Activated T-helper 2 cell treated with anti-CD3 and anti-CD28 coated beads, Interferon-gamma antibody, Interleukin-2, Interleukin-4, amounts not matched to agents 10 μg/mL and 5 μg/mL and 100 μg/mL, durations not matched to agents 14 hours and 24 hours and 36 hours (primary cell): ENCODE data around the gene HOXD1. TPM values are rescaled to one million over a fixed set of nuclear protein-coding genes. Genes with fewer than 3 reads are reported as not detected.

Experiments used
- DNase-seq: peaks from one replicate; pipeline ENCODE4 v3.0.0; 2021; ENCODE audit warnings: low spot score
- H3K27ac Mint-ChIP-seq: one replicate; pipeline ENCODE4 v1.8.0; 2021; ENCODE audit warnings: mixed read lengths
- H3K27me3 Mint-ChIP-seq: one replicate; pipeline ENCODE4 v1.8.0; 2021; ENCODE audit warnings: low read depth, mixed read lengths
- H3K36me3 Mint-ChIP-seq: one replicate; pipeline ENCODE4 v1.8.0; 2021; ENCODE audit warnings: low read depth, mixed read lengths
- H3K4me1 Mint-ChIP-seq: one replicate; pipeline ENCODE4 v1.8.0; 2021; ENCODE audit warnings: low read depth, mixed read lengths
- H3K4me3 Mint-ChIP-seq: one replicate; pipeline ENCODE4 v1.8.0; 2021; ENCODE audit warnings: low read depth, mild to moderate bottlenecking, moderate library complexity, mixed read lengths
- H3K9me3 Mint-ChIP-seq: one replicate; pipeline ENCODE4 v1.8.0; 2021; ENCODE audit warnings: mixed read lengths
- intact Hi-C: fragments of 100-400 bp; cut with micrococcal nuclease; formaldehyde crosslinking; loops from one replicate; pipeline ENCODE4 v1.15.1; 2023
- total RNA-seq: library from RNA; stranded (reverse); gene quantifications from 2 replicates; pipeline ENCODE4 v1.2.3, GENCODE V29; 2022

The HOXD1 gene
- total RNA-seq, 1 donor from 2014 or later = not detected

DNA sequence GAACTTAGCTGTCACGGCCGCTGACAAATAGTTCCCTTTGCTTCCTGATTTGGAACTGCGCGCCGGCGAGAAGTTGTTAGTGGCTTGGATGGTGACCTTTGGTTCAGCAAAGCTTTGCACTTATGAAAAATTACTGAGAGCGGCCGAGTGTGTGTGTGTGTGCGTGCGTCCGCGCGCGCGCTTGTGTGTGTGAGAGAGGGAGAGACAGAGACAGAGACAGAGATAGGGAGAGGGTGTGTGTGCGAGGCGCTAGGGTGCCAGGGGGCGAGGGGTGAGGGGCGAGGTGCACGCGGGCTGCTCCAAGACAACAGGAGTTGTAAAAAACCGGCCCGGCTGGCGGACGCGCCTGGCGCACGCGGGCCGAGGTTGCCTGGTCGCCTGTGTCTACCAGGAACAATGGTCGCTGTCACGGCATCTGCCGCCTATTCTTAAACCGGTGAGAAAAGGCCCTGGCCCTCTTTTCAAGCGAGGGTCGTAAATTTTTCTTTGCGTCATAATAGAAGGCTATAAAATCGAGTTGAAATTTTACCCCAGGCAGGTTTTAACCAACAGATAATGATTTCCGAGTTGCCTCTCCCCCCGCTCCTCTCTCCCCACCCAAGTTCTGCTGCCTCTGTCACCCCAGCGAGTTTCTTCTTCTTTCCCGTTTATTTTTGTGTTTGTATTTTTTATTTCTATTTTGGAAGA is 30.8 kb upstream of the HOXD1 start:
- Mint-ChIP-seq H3K9me3 (peaks cover 3% of the 10 kb centered on the region), H3K4me3 (no peak overlapping the region), H3K36me3 (no peaks in the 10 kb centered on the region), H3K27ac (no peak overlapping the region), H3K4me1 (no peaks in the 10 kb centered on the region), H3K27me3 (peaks cover 86% of the 10 kb centered on the region)
- DNase-seq = no peak
- intact Hi-C loops = no loop called here

DNA sequence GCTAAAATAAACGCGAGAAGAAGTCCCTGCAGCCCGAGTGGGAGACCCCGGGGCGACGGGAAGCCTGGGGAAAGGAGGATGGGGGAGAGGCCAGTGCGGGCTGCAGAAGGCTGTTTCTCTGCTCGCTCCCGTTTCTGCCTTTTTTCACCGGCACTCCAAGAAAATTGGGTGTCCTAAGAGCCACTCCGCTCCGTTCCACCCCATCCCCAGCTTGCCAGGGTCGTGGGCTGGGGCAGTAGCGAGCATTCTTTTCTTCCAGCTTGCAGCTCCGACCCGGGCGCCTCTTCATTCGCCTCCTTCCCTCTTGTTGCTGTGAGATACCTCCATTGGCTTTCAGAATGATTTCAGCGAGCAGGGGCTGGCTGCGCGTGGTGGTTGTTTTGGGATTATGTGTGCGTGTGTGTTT is 30.3 kb upstream of the HOXD1 start:
- Mint-ChIP-seq H3K4me1 (no peaks in the 10 kb centered on the region), H3K27ac (no peak overlapping the region), H3K4me3 (no peak overlapping the region), H3K36me3 (no peaks in the 10 kb centered on the region), H3K27me3 (peaks cover 85% of the 10 kb centered on the region), H3K9me3 (peaks cover 3% of the 10 kb centered on the region)
- intact Hi-C loops = no loop called here
- no peak for DNase-seq

DNA sequence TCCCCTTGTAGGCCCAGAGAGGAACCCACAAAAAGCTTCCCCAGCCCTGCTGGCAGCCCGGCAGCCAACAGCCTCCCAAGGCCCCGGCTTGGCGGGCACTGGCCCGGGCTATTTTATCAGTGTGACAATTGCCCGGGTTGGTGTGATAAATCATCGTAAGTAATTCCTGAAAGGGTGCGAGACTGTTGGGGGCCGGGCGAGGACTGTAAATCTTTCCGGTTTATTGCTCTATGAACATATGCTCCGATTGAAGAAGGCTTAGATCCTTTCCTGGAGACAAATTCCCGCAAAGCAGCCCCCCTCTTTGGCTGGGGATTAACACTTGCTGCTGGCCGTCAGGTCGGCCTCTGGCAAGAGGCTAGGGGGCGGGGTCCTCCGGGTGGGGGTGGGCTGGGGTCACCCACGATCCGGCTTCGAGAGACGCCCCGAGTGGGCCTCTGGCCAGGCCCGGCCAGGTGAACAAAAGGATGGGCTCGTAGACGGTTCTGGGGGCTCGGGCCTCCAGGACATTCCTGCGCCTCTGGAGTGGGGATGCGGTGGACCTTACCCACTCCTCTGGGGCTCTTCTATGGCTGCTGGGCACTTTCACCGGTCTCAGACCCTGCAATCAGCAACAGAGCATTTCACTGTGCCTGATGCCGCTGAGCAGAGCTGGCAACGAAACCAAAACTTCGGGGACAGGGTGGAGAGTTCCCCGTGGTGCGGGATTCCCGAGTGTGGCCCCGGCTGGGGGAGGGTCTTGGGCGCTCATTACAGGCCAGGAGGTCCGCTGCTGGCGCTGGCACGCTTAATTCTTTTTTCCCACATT is 29.4 kb upstream of the HOXD1 start:
- no peak overlapping the region for H3K4me3 Mint-ChIP-seq
- intact Hi-C loops = no loop called here
- no peak for DNase-seq
- H3K9me3 Mint-ChIP-seq = peaks cover 3% of the 10 kb centered on the region
- no peaks in the 10 kb centered on the region for H3K36me3 Mint-ChIP-seq
- H3K4me1 Mint-ChIP-seq = no peaks in the 10 kb centered on the region
- no peak overlapping the region for H3K27ac Mint-ChIP-seq
- peaks cover 86% of the 10 kb centered on the region for H3K27me3 Mint-ChIP-seq

DNA sequence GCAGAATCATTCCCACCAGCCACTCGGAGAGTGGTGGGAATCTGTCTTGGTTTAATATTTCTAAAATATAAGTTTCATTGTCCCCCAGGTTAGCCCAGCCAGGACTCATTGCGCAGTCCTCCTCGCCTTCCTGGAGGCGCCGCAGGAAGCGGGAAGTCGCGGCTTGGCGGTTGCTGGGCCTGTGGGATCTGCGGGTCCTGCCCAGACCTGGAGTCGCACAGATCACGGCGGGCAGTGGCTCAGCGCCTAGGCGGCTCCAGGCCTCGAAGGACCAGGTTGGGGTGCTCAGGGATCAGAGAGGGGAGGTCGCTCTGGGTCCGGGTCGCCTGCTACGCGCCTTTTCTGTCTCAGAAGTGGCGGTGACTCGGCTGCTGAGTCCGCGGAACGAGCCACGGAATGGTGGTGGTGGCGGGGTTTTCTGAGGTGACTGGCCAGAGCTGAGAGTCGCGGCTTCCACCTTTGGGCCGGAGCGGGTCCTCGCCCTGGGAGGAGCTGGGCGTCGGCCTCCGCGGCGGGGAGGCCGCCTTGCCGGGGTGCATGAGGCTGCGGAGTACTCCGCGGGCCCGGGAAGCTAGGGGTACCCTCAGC is 28.7 kb upstream of the HOXD1 start:
- H3K4me3 Mint-ChIP-seq = no peak overlapping the region
- H3K27me3 Mint-ChIP-seq = peaks cover 86% of the 10 kb centered on the region
- no peak overlapping the region for H3K27ac Mint-ChIP-seq
- intact Hi-C loops = loop anchor here (5.0 kb wide), 2 partner anchors 37 to 1822 kb away; partner anchors contain the start of gene HOXD9
- peaks cover 3% of the 10 kb centered on the region for H3K9me3 Mint-ChIP-seq
- no peak for DNase-seq
- no peaks in the 10 kb centered on the region for H3K36me3 Mint-ChIP-seq
- H3K4me1 Mint-ChIP-seq = no peaks in the 10 kb centered on the region

DNA sequence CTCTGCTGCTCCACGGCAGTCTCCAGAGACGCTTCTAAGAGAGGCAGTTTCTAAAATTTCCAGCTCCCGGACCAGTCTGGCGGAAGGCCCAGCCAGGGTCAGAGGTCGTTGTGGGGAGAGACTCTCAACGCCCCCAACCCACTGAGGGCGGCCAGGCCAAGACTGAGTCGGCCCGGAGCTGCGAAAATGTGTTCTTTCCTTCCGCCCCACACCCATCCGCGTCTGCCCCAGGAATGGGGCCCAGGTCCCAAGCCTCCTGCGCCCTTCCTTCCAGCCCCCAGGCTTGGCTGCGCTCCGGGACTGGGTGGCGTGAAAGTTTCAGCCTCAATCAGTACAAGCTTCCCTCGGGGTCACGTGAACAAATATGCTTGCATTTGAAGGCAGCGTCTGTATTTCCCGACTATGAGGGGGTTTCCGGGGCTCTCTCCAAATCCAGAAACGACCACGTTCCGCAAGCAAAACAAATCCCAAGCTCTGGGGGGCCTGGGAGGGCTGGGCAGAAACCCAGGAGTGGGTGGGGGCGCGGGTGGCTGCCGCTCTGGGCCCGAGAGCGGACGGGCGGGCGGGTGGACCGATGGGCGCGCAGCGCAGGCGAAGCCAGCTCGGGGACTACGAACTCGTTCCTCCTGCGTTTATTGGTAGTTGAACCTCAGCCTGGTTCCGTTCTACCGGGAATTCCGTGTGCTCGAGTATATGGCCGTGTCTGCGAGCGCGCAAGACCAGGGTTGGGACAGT is 28.1 kb upstream of the HOXD1 start:
- H3K4me1 Mint-ChIP-seq = no peaks in the 10 kb centered on the region
- no peak for DNase-seq
- H3K4me3 Mint-ChIP-seq = no peak overlapping the region
- peaks cover 3% of the 10 kb centered on the region for H3K9me3 Mint-ChIP-seq
- intact Hi-C loops = loop anchor here (5.0 kb wide), 2 partner anchors 38 to 1823 kb away; partner anchors contain the start of gene HOXD9
- no peaks in the 10 kb centered on the region for H3K36me3 Mint-ChIP-seq
- H3K27me3 Mint-ChIP-seq = peaks cover 86% of the 10 kb centered on the region
- no peak overlapping the region for H3K27ac Mint-ChIP-seq

DNA sequence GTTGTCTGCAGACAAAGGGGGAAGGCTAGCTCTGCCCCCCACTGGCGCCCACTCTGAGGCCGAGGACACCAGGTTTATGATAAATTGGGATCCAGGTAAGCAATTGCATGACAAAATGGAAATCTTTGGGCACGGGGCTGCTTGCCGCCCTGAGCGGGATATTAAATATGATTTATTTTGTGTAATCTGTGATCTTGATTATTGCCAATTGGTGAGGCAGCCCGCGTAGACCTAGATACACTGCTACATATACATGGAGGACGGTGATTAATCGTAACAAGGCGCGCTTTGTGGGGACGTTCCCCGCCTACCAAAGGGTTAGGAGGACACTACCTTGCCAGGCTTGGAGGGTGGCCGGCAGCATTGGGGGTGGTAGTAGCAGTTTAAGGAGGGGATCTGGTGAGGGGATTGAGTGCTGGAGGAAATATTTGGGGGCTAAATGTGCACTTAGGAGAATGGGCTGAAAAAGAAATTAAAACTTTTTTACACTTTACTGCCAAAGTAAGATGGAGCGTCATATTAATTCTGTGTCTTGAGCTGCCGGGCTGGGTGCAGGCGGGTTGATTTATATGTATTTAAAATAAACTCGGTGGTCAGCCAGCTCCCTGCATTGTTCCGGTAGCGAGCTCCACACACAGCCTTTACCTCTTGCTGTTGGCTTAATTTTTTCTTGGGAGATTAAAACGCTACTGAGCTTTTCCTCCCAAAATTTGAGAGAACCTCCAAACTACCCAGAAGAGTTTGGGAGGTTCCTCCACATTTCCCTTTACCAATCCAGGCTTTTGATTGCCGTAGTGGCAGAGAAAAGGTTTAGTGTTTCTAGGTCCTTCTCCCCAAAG is 27.3 kb upstream of the HOXD1 start:
- Mint-ChIP-seq H3K9me3 (peaks cover 3% of the 10 kb centered on the region), H3K27ac (no peak overlapping the region), H3K4me1 (no peaks in the 10 kb centered on the region), H3K36me3 (no peaks in the 10 kb centered on the region), H3K4me3 (no peak overlapping the region), H3K27me3 (peaks cover 86% of the 10 kb centered on the region)
- intact Hi-C loops = loop anchor here (5.0 kb wide), 2 partner anchors 39 to 1824 kb away; partner anchors contain the start of gene HOXD9
- DNase-seq = no peak

DNA sequence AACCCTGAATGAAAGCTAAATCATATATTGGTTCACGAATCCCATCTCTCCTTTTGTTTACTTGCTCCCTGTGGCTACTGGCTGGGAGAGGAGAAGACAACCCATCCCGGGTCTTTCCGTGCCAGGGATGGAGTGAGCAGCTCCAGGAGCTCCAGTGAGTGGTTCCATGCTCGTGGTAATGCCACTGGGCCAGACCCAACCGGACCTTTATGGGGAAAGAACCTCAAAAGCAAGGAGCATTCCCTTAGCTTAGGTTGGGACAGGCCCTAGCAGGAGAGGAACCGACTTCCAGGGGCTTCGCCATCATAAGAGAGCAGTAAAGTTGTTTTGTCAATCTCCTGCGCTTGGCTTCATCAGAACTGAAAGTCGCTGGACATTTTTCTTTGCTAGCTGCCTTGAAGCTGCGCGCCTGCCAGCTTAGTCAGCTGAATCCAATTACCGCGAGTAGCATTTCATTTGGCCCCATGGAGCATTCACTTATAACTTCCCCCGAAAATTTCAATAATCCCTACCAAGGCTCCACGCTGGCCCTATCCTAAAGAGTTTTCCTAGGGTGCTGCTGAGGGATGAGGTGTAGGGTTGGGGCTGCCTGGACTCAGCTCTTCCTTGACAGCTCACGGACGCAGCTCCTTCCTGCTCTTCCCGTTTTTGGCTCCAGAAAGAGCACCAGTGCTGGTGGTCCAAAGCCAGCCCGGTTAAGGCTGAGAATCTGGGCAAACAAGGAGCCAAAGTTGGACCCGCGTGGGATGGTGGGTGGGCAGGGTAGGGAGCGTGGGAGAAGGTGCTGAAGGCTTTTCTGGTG is 26.4 kb upstream of the HOXD1 start:
- Mint-ChIP-seq H3K27ac (no peak overlapping the region), H3K9me3 (peaks cover 3% of the 10 kb centered on the region), H3K27me3 (peaks cover 88% of the 10 kb centered on the region), H3K36me3 (no peaks in the 10 kb centered on the region), H3K4me3 (no peak overlapping the region), H3K4me1 (no peaks in the 10 kb centered on the region)
- DNase-seq = no peak
- intact Hi-C loops = loop anchor here (2.0 to 5.0 kb wide), 3 partner anchors 40 to 1825 kb away; partner anchors contain the start of gene HOXD9

DNA sequence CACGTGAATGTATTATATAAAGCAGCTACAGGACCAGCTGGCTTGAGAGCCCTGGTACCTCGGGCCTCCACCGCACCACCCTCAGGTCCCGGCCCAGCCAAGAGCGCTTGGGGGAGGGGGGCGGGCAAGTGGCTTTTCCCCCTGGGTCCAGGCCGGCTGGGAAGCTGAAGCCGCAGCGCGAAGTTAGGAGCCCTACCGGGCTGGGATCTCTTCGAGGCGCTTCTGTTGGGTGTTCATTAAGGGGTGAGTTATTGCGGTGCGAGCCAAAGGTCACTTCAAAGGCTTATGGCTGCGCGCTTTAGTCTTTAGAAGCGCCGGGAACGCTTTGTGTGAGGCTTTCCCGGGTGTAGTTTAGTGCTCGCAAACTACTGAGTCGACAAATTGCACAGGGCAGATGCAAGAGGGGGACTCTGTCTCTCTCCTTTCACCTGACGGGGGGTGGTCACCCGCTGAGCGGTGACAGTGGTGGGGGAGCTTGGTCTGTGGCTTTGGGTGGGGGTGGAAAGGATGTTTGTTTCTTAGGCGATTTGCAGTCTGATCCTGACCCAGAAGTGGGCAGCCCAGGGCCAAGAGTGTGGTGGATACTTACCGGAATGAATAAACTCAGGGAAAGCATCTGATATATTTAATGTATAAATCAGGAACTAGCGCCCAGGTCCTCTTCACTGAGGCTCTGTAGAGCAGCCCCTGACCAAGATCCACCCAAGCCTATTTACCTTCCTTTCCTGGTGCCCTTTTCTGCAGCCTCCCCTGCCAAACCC is 25.4 kb upstream of the HOXD1 start:
- intact Hi-C loops = loop anchor here (2.0 to 5.0 kb wide), 3 partner anchors 41 to 1826 kb away; partner anchors contain the start of gene HOXD9
- Mint-ChIP-seq H3K9me3 (peaks cover 3% of the 10 kb centered on the region), H3K27ac (peak overlapping the region; percentile 4), H3K4me1 (no peaks in the 10 kb centered on the region), H3K36me3 (no peaks in the 10 kb centered on the region), H3K4me3 (no peak overlapping the region), H3K27me3 (peaks cover 90% of the 10 kb centered on the region)
- DNase-seq = no peak

DNA sequence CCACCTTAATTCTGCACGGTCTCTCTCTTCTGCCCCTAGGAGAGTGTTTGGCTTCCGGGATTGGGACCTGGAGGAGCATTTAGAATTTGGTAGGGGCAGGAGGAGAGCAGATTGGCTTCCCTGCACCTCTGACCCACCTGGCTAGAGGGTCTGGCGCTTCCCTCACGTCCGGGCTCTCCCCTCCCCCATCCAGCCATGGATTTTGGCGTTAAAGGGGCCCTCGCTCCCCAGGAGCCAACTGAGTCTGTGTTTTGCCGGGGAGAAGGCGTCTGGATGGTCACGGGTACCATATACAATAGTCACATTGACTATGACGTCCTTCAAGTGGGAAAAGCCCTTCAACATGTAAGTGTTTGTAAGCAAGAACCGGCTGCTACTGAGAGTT is 24.8 kb upstream of the HOXD1 start:
- H3K4me3 Mint-ChIP-seq = no peak overlapping the region
- intact Hi-C loops = loop anchor here (2.0 to 5.0 kb wide), 3 partner anchors 41 to 1826 kb away; partner anchors contain the start of gene HOXD9
- DNase-seq = no peak
- no peaks in the 10 kb centered on the region for H3K4me1 Mint-ChIP-seq
- peaks cover 84% of the 10 kb centered on the region for H3K27me3 Mint-ChIP-seq
- H3K36me3 Mint-ChIP-seq = no peaks in the 10 kb centered on the region
- H3K9me3 Mint-ChIP-seq = peaks cover 3% of the 10 kb centered on the region
- H3K27ac Mint-ChIP-seq = no peak overlapping the region

DNA sequence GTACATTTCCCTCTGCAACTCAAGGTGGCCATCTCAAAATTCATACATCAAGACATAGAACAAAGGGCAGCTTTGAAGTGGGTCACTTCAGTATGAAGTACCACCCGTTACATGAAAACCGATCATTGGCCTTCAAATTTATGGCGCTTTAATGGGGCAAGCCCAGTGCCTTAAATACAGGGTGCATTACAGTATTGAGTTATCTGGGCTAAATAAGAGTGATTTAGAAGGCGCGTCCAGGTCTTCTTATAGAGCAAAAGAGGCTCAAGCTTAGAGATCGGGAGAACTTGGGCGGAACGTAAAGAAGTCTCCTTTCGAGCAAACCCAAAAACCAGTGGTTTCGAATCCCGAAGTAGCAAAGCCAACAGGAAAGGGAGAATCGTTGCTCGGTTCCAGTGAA is 24.3 kb upstream of the HOXD1 start:
- Mint-ChIP-seq H3K4me1 (no peaks in the 10 kb centered on the region), H3K4me3 (no peak overlapping the region), H3K27me3 (peaks cover 81% of the 10 kb centered on the region), H3K9me3 (peaks cover 3% of the 10 kb centered on the region), H3K27ac (no peak overlapping the region), H3K36me3 (no peaks in the 10 kb centered on the region)
- no peak for DNase-seq
- intact Hi-C loops = loop anchor here (5.0 kb wide), 2 partner anchors 42 to 1827 kb away; partner anchors contain the start of gene HOXD9
